Endothelial cell of umbilical vein (primary cell): Measurements from ENCODE around the gene CBL. TPM values are rescaled to one million over a fixed set of nuclear protein-coding genes. Genes with fewer than 3 reads are reported as not detected.

Source experiments
- BruUV-seq: library from RNA; stranded (reverse); fragments of 400-500 nt; replicated peaks from 2 replicates; lab custom pipeline; 2021; lab: Mats Ljungman, UMichigan
- CTCF ChIA-PET: fragments of 300-600, 350-600 bp; sonication (Branson Sonifier 250); formaldehyde crosslinking; loops from one replicate; lab custom pipeline; 2021; ENCODE audit warnings: antibody characterized with exemption, inconsistent platforms; lab: Charles Lee
- POLR2A ChIA-PET: fragments of 300-600, 350-600 bp; sonication (Branson Sonifier 250); formaldehyde crosslinking; loops from one replicate; lab custom pipeline; 2021; ENCODE audit warnings: antibody characterized with exemption, inconsistent platforms; lab: Charles Lee
- DNase-seq: peaks from one replicate; pipeline ENCODE4 v3.0.0-alpha.2; 2011; ENCODE audit warnings: low read depth, low spot score
- FAIRE-seq: peaks from 2 replicates; lab custom pipeline; 2011; peaks lifted over from hg19 to GRCh38; lab: Jason Lieb, UNC
- H2AFZ ChIP-seq: 2 replicates; pipeline ENCODE4 v1.6.0; 2012; ENCODE audit warnings: low read depth, low read length, control low read depth, inconsistent platforms
- H3K27ac ChIP-seq: 2 replicates; pipeline ENCODE4 v1.5.1; 2011; ENCODE audit warnings: low read depth, mild to moderate bottlenecking, control low read depth, low read length, moderate library complexity; ENCODE audit not compliant: insufficient read depth
- H3K27me3 ChIP-seq, 2 experiments: 2 replicates each; pipeline versions ENCODE4 v1.6.0 to v1.6.1; 2011; ENCODE audit warnings: low read length in 2 of 2, mixed read lengths in 1 of 2; ENCODE audit not compliant: control insufficient read depth in 2 of 2, insufficient read depth in 2 of 2
- H3K36me3 ChIP-seq, 2 experiments: 2 replicates in 1 of 2; 3 replicates in 1 of 2; pipeline ENCODE4 v1.5.1; 2011; ENCODE audit warnings: low read length in 2 of 2, mild to moderate bottlenecking in 1 of 2, moderate library complexity in 1 of 2; ENCODE audit not compliant: control insufficient read depth in 2 of 2, insufficient read depth in 2 of 2; ENCODE audit errors: extremely low read depth in 1 of 2
- H3K4me1 ChIP-seq: 3 replicates; pipeline ENCODE4 v1.5.1; 2011; ENCODE audit warnings: mild to moderate bottlenecking, low read length; ENCODE audit not compliant: control insufficient read depth, insufficient read depth; ENCODE audit errors: extremely low read depth
- H3K4me2 ChIP-seq: 2 replicates; pipeline ENCODE4 v1.6.1; 2011; ENCODE audit warnings: low read length, control low read depth, mixed read lengths; ENCODE audit not compliant: insufficient read depth
- H3K4me3 ChIP-seq, 3 experiments: fragments of 200-600 bp in 1 of 3; sonication (generic), shearing (Covaris generic) in 1 of 3; replicated peaks in 1 of 3; 2 replicates each; pipeline ENCODE4 v1.5.1; 2011 to 2016; ENCODE audit warnings: control low read depth in 3 of 3, low read length in 3 of 3, mild to moderate bottlenecking in 2 of 3, inconsistent platforms in 1 of 3, low read depth in 1 of 3, moderate library complexity in 1 of 3; ENCODE audit not compliant: insufficient read depth in 1 of 3
- H3K79me2 ChIP-seq: 2 replicates; pipeline ENCODE4 v1.6.0; 2012; ENCODE audit warnings: low read length, inconsistent platforms; ENCODE audit not compliant: control insufficient read depth, insufficient read depth
- H3K9ac ChIP-seq: replicated peaks from 2 replicates; pipeline ENCODE3; 2011; ENCODE audit warnings: low read length, control low read depth; ENCODE audit not compliant: insufficient read depth; ENCODE audit errors: extremely low read depth
- H3K9me1 ChIP-seq: replicated peaks from 3 replicates; pipeline ENCODE4 v1.6.0; 2011; ENCODE audit warnings: mild to moderate bottlenecking, low read length; ENCODE audit not compliant: control insufficient read depth, insufficient read depth; ENCODE audit errors: extremely low read depth
- H3K9me3 ChIP-seq: replicated peaks from 2 replicates; pipeline ENCODE4 v1.5.1; 2012; ENCODE audit warnings: low read length, inconsistent platforms; ENCODE audit not compliant: control insufficient read depth, insufficient read depth
- H4K20me1 ChIP-seq: replicated peaks from 2 replicates; pipeline ENCODE3; 2011; ENCODE audit warnings: mild to moderate bottlenecking, low read length; ENCODE audit not compliant: control insufficient read depth, insufficient read depth; ENCODE audit errors: extremely low read depth
- EZH2 ChIP-seq: IDR thresholded peaks from 2 replicates; pipeline ENCODE4 v1.6.1; 2012; ENCODE audit warnings: borderline replicate concordance, low read depth, mild to moderate bottlenecking, moderate library complexity, low read length, inconsistent platforms; ENCODE audit not compliant: severe bottlenecking
- FOS ChIP-seq: IDR thresholded peaks from 2 replicates; pipeline ENCODE4 v1.6.1; 2011; ENCODE audit warnings: mild to moderate bottlenecking, low read length, moderate library complexity, borderline replicate concordance; ENCODE audit not compliant: insufficient read depth
- JUN ChIP-seq: IDR thresholded peaks from 2 replicates; pipeline ENCODE4 v1.6.1; 2011; ENCODE audit warnings: borderline replicate concordance, low read depth; ENCODE audit not compliant: insufficient read length, insufficient read depth
- POLR2A ChIP-seq: IDR thresholded peaks from 2 replicates; pipeline ENCODE4 v1.6.1; 2012; ENCODE audit warnings: low read depth, mild to moderate bottlenecking, control low read depth, low read length
- POLR2AphosphoS5 ChIP-seq: IDR thresholded peaks from 2 replicates; pipeline ENCODE4 v1.6.1; 2012; ENCODE audit warnings: low read depth, mild to moderate bottlenecking, control low read depth, low read length, moderate library complexity; ENCODE audit not compliant: insufficient read depth
- dilution Hi-C: fragments of 300-500 bp; cut with MboI; formaldehyde crosslinking; loops from one replicate; pipeline ENCODE4 v1.15.0; 2019; ENCODE audit warnings: low sequenced_read_pairs; ENCODE audit not compliant: extremely low pct_ligation_motif_present
- intact Hi-C: fragments of 100-400 bp; cut with micrococcal nuclease; formaldehyde crosslinking; loops from one replicate; pipeline ENCODE4 v1.10.0; 2022
- polyA plus RNA-seq, 4 experiments: library from polyadenylated mRNA; depleted of rRNA in 3 of 4; stranded (reverse) in 3 of 4; unstranded in 1 of 4; fragments of >200 nt; gene quantifications; 2 replicates each; pipeline versions ENCODE4 v1.2.1 to v1.2.3, GENCODE V29; 2011 to 2012; ENCODE audit warnings: missing spikeins in 1 of 4
- total RNA-seq: library from RNA; stranded (reverse); gene quantifications from 2 replicates; pipeline ENCODE4 v1.2.3, GENCODE V29; 2021
- TF ChIP-seq, protein P1 (sequence below), 2 donors: IDR thresholded peaks; 1 replicate in 1 of 2; 2 replicates in 1 of 2; pipeline ENCODE4 v1.5.1; 2011; ENCODE audit warnings: low read length in 2 of 2, mild to moderate bottlenecking in 2 of 2, moderate library complexity in 2 of 2, control low read depth in 1 of 2, inconsistent platforms in 1 of 2, low read depth in 1 of 2; ENCODE audit not compliant: insufficient read depth in 1 of 2; ENCODE audit errors: extremely low read depth in 1 of 2
- TF ChIP-seq, protein P2 (sequence below): IDR thresholded peaks from 2 replicates; pipeline ENCODE4 v1.6.1; 2011; ENCODE audit not compliant: insufficient read depth, insufficient read length

CBL gene
- total and polyA plus RNA-seq, 2 donors (not counting 3 experiments of a cell fraction or from before 2014, with no cell fraction given): 15.5 to 41.5 TPM

DNA sequence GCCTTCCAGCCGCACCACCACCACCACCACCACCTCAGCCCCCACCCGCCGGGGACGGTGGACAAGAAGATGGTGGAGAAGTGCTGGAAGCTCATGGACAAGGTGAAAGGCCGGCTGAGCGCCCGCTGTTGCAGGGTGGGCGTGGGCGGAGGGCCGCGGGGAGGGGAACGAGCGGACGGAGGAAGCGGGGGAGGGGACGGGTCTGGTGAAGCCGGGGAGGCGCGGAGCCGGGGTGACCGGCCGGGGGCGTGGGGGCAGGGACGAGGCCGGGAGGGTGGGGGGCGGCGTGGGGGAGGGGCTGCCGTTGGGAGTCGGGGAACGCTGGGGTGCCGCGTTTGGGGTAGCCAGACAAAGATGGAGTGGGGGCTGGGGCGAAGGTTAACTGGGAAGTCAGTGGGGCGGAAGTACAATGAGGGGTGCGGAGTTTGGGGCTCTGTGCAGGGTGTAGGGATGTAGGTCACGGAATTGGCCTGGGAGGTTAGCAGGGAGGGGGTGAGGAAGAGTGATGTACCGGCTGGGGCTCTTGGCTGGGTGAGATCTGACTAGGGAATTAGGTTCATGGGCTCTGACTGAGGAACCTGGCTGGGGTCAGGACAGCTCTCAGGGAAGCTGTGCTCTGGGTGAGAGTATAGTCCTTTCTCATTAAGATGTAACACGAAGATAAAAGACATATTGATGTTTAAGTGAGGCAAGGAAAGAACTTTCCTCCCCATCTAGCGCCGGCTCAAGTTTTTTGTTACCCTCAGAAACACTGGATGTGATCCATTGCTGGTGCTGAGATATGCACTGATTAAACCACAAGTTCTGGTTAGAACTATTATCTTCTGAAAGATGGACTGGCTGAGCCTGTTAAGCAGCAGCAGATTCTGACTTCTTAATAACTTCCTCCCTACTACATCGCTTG lies 624 bp downstream of the CBL start:
- dilution Hi-C loops (no loop called here), intact Hi-C loops (loop anchor here (1.0 to 5.0 kb wide), 5 partner anchors 23 to 166 kb away; no protein-coding TSS in a partner anchor)
- Histone ChIP-seq H3K36me3 (no peaks in the 10 kb centered on the region), H3K4me2 (peak overlapping the region; percentile 99), H3K9me1 (no peaks in the 10 kb centered on the region), H3K9me3 (no peaks in the 10 kb centered on the region), H2AFZ (peak overlapping the region; percentile 94), H3K9ac (peak overlapping the region; percentile 76), H3K4me1 (peaks cover 17% of the 10 kb centered on the region), H4K20me1 (peaks cover 6% of the 10 kb centered on the region), H3K27ac (peak overlapping the region; percentile 55), H3K4me3 (peak overlapping the region; percentile 88 to 97 (median 93)), H3K27me3 (no peaks in the 10 kb centered on the region), H3K79me2 (peaks cover 53% of the 10 kb centered on the region)
- peak; percentile 35 for FAIRE-seq
- TF ChIP-seq POLR2A: no peak
- TF ChIP-seq, protein P1, sequence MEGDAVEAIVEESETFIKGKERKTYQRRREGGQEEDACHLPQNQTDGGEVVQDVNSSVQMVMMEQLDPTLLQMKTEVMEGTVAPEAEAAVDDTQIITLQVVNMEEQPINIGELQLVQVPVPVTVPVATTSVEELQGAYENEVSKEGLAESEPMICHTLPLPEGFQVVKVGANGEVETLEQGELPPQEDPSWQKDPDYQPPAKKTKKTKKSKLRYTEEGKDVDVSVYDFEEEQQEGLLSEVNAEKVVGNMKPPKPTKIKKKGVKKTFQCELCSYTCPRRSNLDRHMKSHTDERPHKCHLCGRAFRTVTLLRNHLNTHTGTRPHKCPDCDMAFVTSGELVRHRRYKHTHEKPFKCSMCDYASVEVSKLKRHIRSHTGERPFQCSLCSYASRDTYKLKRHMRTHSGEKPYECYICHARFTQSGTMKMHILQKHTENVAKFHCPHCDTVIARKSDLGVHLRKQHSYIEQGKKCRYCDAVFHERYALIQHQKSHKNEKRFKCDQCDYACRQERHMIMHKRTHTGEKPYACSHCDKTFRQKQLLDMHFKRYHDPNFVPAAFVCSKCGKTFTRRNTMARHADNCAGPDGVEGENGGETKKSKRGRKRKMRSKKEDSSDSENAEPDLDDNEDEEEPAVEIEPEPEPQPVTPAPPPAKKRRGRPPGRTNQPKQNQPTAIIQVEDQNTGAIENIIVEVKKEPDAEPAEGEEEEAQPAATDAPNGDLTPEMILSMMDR (IDR thresholded peaks at IDR 0.05; ENCODE audit: extremely low read depth in 1 of 2, insufficient read depth in 1 of 2, low read depth in 1 of 2, low read length in 2 of 2): no peak
- no peak for TF ChIP-seq JUN
- TF ChIP-seq EZH2: no peak
- TF ChIP-seq POLR2AphosphoS5: no peak
- no peak for TF ChIP-seq FOS
- TF ChIP-seq, protein P2, sequence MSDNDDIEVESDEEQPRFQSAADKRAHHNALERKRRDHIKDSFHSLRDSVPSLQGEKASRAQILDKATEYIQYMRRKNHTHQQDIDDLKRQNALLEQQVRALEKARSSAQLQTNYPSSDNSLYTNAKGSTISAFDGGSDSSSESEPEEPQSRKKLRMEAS: no peak
- DNase-seq: peak; percentile 35
- POLR2A ChIA-PET: interaction anchor here (0.6 kb wide), 1 partner anchor 33 kb away, joined by 3 read pairs; no protein-coding TSS in a partner anchor
- CTCF ChIA-PET: interaction anchor here (0.6 to 2.7 kb wide), 24 partner anchors 9 to 216 kb away, joined by 3 to 34 read pairs (median 6); partner anchors contain the start of genes C1QTNF5, DPAGT1 and MCAM
- no TSS peak for BruUV-seq
